SK-N-MC (cell line): Measurements from ENCODE around the gene CAP1.
A peak's percentile ranks its signal among the peaks of the same experiment; 100 is the strongest.
"Not testable (repeated sequence)": the region's sequence is repeated elsewhere in the genome, so short reads cannot be mapped to it uniquely, and the experiment has no call there.

Source experiments
- DNase-seq: peaks from one replicate; pipeline ENCODE4 v3.0.0-alpha.2; 2011; ENCODE audit warnings: low read depth, low spot score
- H3K27ac ChIP-seq: fragments of 200-600 bp; sonication (generic); 2 replicates; pipeline ENCODE4 v1.5.1; 2016; ENCODE audit warnings: mixed run types
- H3K36me3 ChIP-seq: fragments of 200-600 bp; sonication (generic); 2 replicates; pipeline ENCODE4 v1.6.1; 2017; ENCODE audit warnings: antibody characterized with exemption, low read length, mixed read lengths; ENCODE audit not compliant: insufficient read depth
- H3K4me3 ChIP-seq: fragments of 200-600 bp; sonication (generic); 2 replicates; pipeline ENCODE4 v1.5.1; 2016
- H3K9ac ChIP-seq: fragments of 200-600 bp; sonication (generic); 2 replicates; pipeline ENCODE4 v1.8.0; 2017; ENCODE audit warnings: mixed run types, mixed read lengths; ENCODE audit not compliant: insufficient read length
- H3K9me3 ChIP-seq: fragments of 200-600 bp; sonication (generic); 2 replicates; pipeline ENCODE4 v1.6.1; 2017; ENCODE audit warnings: low read depth, mild to moderate bottlenecking, antibody characterized with exemption, low read length, moderate library complexity, mixed read lengths
- EZH2 ChIP-seq: fragments of 200-600 bp; sonication (generic); IDR thresholded peaks from one replicate; pipeline ENCODE4 v1.6.1; 2017; ENCODE audit warnings: antibody characterized with exemption
- FOXP2 ChIP-seq: optimal IDR thresholded peaks from 2 replicates; pipeline ENCODE3; 2011; ENCODE audit warnings: mild to moderate bottlenecking, moderate library complexity; ENCODE audit not compliant: insufficient read depth; ENCODE audit errors: extremely low read length, control extremely low read depth
- POLR2AphosphoS5 ChIP-seq: IDR thresholded peaks from 2 replicates; pipeline ENCODE4 v1.6.1; 2012; ENCODE audit warnings: mild to moderate bottlenecking, low read depth, low read length, borderline replicate concordance

CAP1 gene

DNA sequence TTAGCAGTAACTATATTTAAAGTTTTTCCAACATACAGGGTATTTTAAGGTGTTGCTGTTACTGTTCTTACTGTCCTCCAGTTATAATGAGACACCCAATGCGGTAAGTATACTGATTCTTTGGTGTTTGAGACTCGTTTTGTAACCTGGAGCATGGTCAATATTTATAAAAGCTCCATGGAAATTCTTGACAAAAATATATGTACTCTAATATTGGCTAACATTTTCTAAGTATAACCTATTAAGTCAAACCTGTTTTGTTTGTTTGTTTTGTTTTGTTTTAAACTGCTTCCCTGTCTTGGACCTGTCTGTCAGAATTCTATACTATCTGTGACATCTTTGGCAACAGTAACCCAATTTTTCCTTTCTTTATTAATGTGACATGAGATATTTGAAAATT is 15.9 kb upstream of the CAP1 start:
- Histone ChIP-seq H3K9ac (no peak overlapping the region), H3K36me3 (no peaks in the 10 kb centered on the region), H3K4me3 (no peak overlapping the region), H3K27ac (no peak overlapping the region), H3K9me3 (no peaks in the 10 kb centered on the region)
- no peak for DNase-seq
- no peak for TF ChIP-seq POLR2AphosphoS5
- no peak for TF ChIP-seq EZH2
- TF ChIP-seq FOXP2, result no peak

DNA sequence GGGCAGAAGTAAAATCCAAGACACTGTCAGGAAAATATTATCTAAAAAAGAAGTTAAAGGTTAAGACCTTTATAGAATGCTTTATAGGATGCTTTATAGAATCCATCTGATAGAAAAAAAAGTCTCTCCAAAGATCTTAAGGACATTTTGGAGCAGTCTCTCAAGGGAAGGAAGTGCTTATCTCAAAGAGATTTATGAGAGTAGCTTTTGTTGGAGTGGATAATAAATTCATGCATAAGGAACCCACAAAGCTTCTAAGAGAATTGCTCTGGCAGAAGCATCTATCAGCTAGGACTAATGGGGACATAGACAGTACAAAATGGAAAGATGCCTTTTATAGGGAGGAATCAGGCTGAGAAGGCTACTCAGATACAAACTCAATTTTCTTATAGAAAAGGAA is 12.9 kb upstream of the CAP1 start:
- Histone ChIP-seq H3K36me3 (no peaks in the 10 kb centered on the region), H3K9ac (no peak overlapping the region), H3K27ac (no peak overlapping the region), H3K4me3 (no peak overlapping the region), H3K9me3 (no peaks in the 10 kb centered on the region)
- TF ChIP-seq POLR2AphosphoS5 (no peak), EZH2 (no peak), FOXP2 (no peak)
- DNase-seq, result no peak

DNA sequence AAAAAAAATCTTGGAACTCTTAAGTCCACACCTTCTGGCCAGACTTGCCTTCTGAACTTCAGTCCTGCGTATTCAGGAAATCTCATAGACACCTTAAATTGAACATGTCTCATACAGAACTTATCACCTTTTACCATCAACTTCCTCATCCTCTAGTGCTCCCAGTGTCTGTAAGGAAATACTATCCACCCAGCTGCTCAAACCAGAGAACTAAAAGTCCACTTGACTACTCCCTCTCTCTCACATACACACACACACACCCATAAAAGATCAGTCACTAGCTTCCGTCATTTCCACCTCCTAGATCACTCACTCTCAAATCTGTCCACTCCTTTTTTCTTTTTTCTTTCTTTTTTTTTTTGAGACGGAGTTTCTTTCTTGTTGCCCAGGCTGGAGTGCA is 10.9 kb upstream of the CAP1 start:
- TF ChIP-seq EZH2 (no peak), FOXP2 (no peak), POLR2AphosphoS5 (no peak)
- H3K9me3 ChIP-seq, result no peaks in the 10 kb centered on the region
- no peak for DNase-seq

DNA sequence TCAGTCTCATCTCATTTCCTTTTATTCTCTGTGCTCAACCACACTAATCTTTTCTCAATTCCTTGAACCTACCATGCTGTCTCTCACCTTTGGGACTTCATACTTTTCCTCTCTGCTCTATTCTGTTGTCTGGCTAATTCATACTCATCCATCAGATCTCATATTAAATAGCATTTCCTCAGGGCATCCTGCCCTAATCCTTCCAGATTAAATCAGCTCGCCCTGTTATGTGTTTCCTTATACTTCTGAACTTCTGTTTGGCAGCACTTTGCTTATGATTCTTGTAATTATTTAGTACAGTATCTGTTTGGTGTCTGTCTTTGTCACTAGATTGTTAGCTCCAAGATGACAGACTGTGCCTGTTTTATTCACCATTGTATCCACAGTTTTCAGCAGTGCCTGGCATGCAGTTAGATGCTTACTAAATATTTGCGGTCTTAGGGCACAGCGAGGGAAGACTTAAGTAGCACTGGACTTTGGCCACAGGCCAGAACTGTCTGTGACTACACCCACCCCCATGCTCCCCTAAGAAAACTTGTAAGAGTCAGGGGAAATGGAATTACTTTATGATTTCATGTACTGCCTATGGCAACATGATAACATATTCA is 9.9 kb upstream of the CAP1 start:
- TF ChIP-seq POLR2AphosphoS5 (no peak), EZH2 (no peak), FOXP2 (no peak)
- no peak overlapping the region for H3K27ac ChIP-seq
- no peak for DNase-seq

More for the DNA sequence above, 10.9 kb upstream of the CAP1 start:
- H3K27ac ChIP-seq, result no peak overlapping the region
- H3K36me3 ChIP-seq, result no peaks in the 10 kb centered on the region
- H3K4me3 ChIP-seq, result no peak overlapping the region
- H3K9ac ChIP-seq, result no peak overlapping the region

DNA sequence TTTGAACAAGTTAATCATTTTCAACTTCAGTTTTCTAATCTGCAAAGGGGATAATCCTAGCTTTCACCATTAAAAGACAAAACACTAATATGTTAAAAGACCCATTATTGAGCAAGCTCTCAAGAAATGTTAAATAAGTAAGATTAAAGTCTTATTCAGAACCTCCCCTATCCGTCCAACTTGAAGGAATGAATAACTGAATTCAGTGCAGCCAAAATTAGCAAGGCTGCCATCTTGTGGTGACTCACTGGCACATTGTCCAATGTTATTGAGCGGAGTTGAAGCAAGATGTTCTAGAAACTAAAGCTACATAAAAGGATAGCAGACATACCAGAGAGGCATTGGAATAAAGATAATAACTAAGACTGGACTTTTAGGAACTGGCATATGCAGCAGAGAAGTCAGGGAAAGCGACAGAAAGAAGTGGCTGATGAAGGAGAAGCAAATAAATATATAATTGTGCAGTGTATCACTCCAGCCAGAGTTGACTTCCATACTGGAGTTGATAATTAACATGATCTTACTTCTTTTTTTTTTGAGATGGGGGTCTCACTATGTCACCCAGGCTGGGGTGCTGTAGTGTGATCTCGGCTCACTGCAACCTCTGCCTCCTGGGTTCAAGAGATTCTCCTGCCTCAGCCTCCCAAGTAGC is 8.2 kb upstream of the CAP1 start:
- no peak overlapping the region for H3K4me3 ChIP-seq
- H3K9me3 ChIP-seq, result no peaks in the 10 kb centered on the region
- no peaks in the 10 kb centered on the region for H3K36me3 ChIP-seq
- TF ChIP-seq POLR2AphosphoS5, result no peak
- TF ChIP-seq EZH2, result no peak
- no peak for TF ChIP-seq FOXP2
- peak; percentile 24 for DNase-seq
- no peak overlapping the region for H3K9ac ChIP-seq
- no peak overlapping the region for H3K27ac ChIP-seq

More for the DNA sequence above, 9.9 kb upstream of the CAP1 start:
- Histone ChIP-seq H3K9me3 (no peaks in the 10 kb centered on the region), H3K36me3 (no peaks in the 10 kb centered on the region), H3K9ac (no peak overlapping the region), H3K4me3 (no peak overlapping the region)

DNA sequence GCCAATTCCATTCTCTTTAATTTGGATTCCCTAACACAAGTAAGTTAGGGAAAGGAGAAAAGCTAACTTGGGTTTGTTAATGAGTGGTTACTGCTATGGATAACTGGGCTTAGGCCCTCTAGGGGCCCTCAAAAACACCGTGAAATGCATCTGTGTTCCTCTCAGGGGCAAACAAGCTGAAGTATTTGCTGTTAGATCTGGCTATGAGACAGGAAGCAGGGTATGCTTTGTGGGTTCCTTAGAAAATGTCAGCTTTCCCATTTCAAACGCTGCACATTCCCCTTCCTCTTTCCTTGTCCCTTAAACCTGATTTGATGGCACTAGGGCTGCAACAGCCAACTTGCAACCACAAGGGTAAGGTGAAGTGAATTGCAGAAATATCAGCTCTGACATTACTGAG is 5.7 kb upstream of the CAP1 start:
- DNase-seq, result no peak
- Histone ChIP-seq H3K9me3 (no peaks in the 10 kb centered on the region), H3K27ac (no peak overlapping the region), H3K4me3 (no peak overlapping the region), H3K36me3 (no peaks in the 10 kb centered on the region), H3K9ac (no peak overlapping the region)
- TF ChIP-seq EZH2, result no peak
- no peak for TF ChIP-seq POLR2AphosphoS5
- no peak for TF ChIP-seq FOXP2

DNA sequence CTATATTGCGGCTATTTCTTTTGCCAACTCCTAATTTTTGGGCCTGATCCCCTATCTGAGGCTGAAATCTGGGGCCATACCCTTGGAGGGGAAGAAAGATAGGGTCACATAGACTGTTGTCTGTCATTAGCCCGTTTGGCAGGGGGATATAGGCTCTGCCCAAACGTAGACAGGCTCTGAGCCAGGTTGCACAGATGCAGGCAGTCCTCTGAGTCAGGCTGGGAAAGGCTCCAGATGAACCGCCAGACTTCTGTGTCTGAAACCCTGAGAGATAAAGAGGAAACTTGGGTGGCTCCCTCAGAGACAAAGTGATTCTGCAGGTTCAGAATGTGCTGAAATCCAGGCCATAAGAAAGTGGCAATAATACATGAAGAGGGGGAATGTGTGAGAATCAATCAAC is 4.0 kb upstream of the CAP1 start:
- Histone ChIP-seq H3K9ac (no peak overlapping the region), H3K36me3 (no peaks in the 10 kb centered on the region), H3K4me3 (no peak overlapping the region), H3K27ac (no peak overlapping the region), H3K9me3 (no peaks in the 10 kb centered on the region)
- DNase-seq, result no peak
- TF ChIP-seq POLR2AphosphoS5, result no peak
- TF ChIP-seq FOXP2, result no peak
- TF ChIP-seq EZH2, result no peak

DNA sequence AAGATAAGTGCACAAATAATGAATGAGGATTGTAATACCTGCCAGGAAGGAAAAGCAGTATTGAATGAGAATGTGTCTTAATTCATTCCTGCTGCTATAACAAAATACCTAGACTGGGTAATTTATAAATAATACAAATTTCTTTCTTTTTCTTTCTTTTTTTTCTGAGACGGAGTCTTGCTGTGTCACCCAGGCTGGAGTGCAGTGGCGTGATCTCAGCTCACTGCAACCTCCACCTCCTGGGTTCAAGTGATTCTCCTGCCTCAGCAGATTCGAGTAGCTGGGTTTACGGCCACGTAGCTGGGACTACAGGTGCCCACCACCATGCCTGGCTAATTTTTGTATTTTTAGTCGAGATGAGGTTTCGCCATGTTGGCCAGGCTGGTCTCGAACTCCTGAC is 3.3 kb upstream of the CAP1 start:
- H3K36me3 ChIP-seq, DNase-seq, H3K27ac ChIP-seq, H3K4me3 ChIP-seq, H3K9ac ChIP-seq, H3K9me3 ChIP-seq: not testable (repeated sequence)

DNA sequence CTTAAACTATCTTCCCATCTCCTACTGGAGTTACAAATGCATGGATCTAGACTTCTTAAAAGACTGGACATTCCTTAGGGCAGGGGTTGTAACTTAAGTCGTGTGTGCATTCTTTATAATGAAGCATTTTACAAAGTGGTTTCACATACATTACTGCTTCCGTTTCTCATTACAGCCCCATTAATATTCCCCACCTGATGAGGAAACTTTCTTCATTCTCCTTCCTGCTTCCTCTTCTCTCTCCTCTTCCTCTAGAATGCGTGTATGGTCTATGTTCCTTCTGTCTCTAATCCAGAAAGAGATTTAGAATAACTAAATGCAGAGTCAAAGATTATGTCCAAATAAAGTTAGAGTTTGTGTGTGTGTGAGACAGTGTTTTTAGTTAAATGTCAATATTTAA is 1.8 kb upstream of the CAP1 start:
- no peak for DNase-seq
- H3K36me3 ChIP-seq, result no peaks in the 10 kb centered on the region; the same call in 1 of the 2 replicates
- H3K27ac ChIP-seq, result no peak overlapping the region
- H3K9me3 ChIP-seq, result no peaks in the 10 kb centered on the region
- TF ChIP-seq POLR2AphosphoS5 (no peak), EZH2 (no peak), FOXP2 (no peak)
- H3K9ac ChIP-seq, result peak overlapping the region; percentile 86
- no peak overlapping the region for H3K4me3 ChIP-seq
